ENCODE results near the gene NUBP2.

NUBP2 gene

GRCh38 chr16:1780677-1781072 lies 2.1 kb upstream of the NUBP2 start:
- TF ChIP-seq ZBTB7A (IDR thresholded peaks at IDR 0.05; ENCODE audit: low read depth) (no peak), MAX (IDR thresholded peaks at IDR 0.05) (no peak), CREB1 (IDR thresholded peaks at IDR 0.05; ENCODE audit: low read depth) (no peak), REST (IDR thresholded peaks at IDR 0.05; ENCODE audit: low read depth) (no peak), RAD21 (IDR thresholded peaks at IDR 0.05; ENCODE audit: low read depth) (no peak), EP300 (IDR thresholded peaks at IDR 0.05; ENCODE audit: borderline replicate concordance) (no peak), USF1 (IDR thresholded peaks at IDR 0.05) (no peak), EGR1 (IDR thresholded peaks at IDR 0.05) (no peak), YY1 (IDR thresholded peaks at IDR 0.05; ENCODE audit: low read depth) (no peak), TEAD4 (IDR thresholded peaks at IDR 0.05) (no peak), CEBPB (IDR thresholded peaks at IDR 0.05) (no peak), TCF12 (IDR thresholded peaks at IDR 0.05; ENCODE audit: low read depth) (no peak), TAF1 (IDR thresholded peaks at IDR 0.05; ENCODE audit: low read depth) (no peak), NFIC (IDR thresholded peaks at IDR 0.05) (no peak), FOXM1 (IDR thresholded peaks at IDR 0.05; ENCODE audit: borderline replicate concordance, low read depth) (no peak)

- TF ChIP-seq RAD21 (IDR thresholded peaks at IDR 0.05; ENCODE audit: low read depth), result no peak
- TF ChIP-seq TAF1 (IDR thresholded peaks at IDR 0.05; ENCODE audit: low read depth), result no peak
- TF ChIP-seq USF1 (IDR thresholded peaks at IDR 0.05), result no peak
- TF ChIP-seq ZBTB7A (IDR thresholded peaks at IDR 0.05; ENCODE audit: low read depth), result no peak
- no peak for TF ChIP-seq FOXM1 (IDR thresholded peaks at IDR 0.05; ENCODE audit: borderline replicate concordance, low read depth)
- TF ChIP-seq TCF12 (IDR thresholded peaks at IDR 0.05; ENCODE audit: low read depth), result no peak
- no peak for TF ChIP-seq CREB1 (IDR thresholded peaks at IDR 0.05; ENCODE audit: low read depth)
- TF ChIP-seq EGR1 (IDR thresholded peaks at IDR 0.05), result no peak
- no peak for TF ChIP-seq REST (IDR thresholded peaks at IDR 0.05; ENCODE audit: low read depth)
- no peak for TF ChIP-seq EP300 (IDR thresholded peaks at IDR 0.05; ENCODE audit: borderline replicate concordance)
- no peak for TF ChIP-seq TEAD4 (IDR thresholded peaks at IDR 0.05)
- TF ChIP-seq NFIC (IDR thresholded peaks at IDR 0.05), result no peak
- no peak for TF ChIP-seq CEBPB (IDR thresholded peaks at IDR 0.05)
Observed at GRCh38 chr16:1781254-1781653, 1.5 kb upstream of the NUBP2 start.

GRCh38 chr16:1781758-1782407 lies 877 bp upstream of the NUBP2 start:
- peak; percentile 30; the same call in 1 of the 2 replicates for TF ChIP-seq ZBTB7A (IDR thresholded peaks at IDR 0.05; ENCODE audit: low read depth)
- no peak; the same call in 1 of the 2 replicates for TF ChIP-seq TAF1 (IDR thresholded peaks at IDR 0.05; ENCODE audit: low read depth)
- TF ChIP-seq CEBPB (IDR thresholded peaks at IDR 0.05), result no peak
- TF ChIP-seq EP300 (IDR thresholded peaks at IDR 0.05; ENCODE audit: borderline replicate concordance), result no peak; the same call in 1 of the 2 replicates
- TF ChIP-seq REST (IDR thresholded peaks at IDR 0.05; ENCODE audit: low read depth), result no peak
- peak; percentile 35 for TF ChIP-seq MAX (IDR thresholded peaks at IDR 0.05)
- 0 out of 2 replicates have a peak, but pooled peaks have one; percentile 19 for TF ChIP-seq TEAD4 (IDR thresholded peaks at IDR 0.05)
- no peak for TF ChIP-seq CREB1 (IDR thresholded peaks at IDR 0.05; ENCODE audit: low read depth)
- TF ChIP-seq NFIC (IDR thresholded peaks at IDR 0.05), result no peak
- TF ChIP-seq TCF12 (IDR thresholded peaks at IDR 0.05; ENCODE audit: low read depth), result no peak
- TF ChIP-seq USF1 (IDR thresholded peaks at IDR 0.05), result no peak; the same call in 1 of the 2 replicates
- no peak for TF ChIP-seq EGR1 (IDR thresholded peaks at IDR 0.05)
- no peak for TF ChIP-seq FOXM1 (IDR thresholded peaks at IDR 0.05; ENCODE audit: borderline replicate concordance, low read depth)
- no peak for TF ChIP-seq YY1 (IDR thresholded peaks at IDR 0.05; ENCODE audit: low read depth)

All from Ishikawa (cell line).